Progenitor cell of endocrine pancreas (in vitro differentiated cells): Measurements from ENCODE around the gene TGFB2. TPM values are rescaled to one million over a fixed set of nuclear protein-coding genes. Genes with fewer than 3 reads are reported as not detected.

Source experiments
- DNase-seq: peaks from one replicate; pipeline ENCODE4 v3.0.0; 2021; ENCODE audit warnings: low spot score; ENCODE audit not compliant: unreplicated experiment
- H3K27ac Mint-ChIP-seq: 2 replicates; pipeline ENCODE4 v1.8.0; 2021; ENCODE audit warnings: mild to moderate bottlenecking, moderate library complexity, mixed read lengths
- H3K27me3 Mint-ChIP-seq: 2 replicates; pipeline ENCODE4 v1.8.0; 2021; ENCODE audit warnings: mixed read lengths
- H3K36me3 Mint-ChIP-seq: 2 replicates; pipeline ENCODE4 v1.8.0; 2022; ENCODE audit warnings: mixed read lengths; ENCODE audit not compliant: insufficient read depth
- H3K4me1 Mint-ChIP-seq: 2 replicates; pipeline ENCODE4 v1.8.0; 2021; ENCODE audit warnings: low read depth, mixed read lengths
- H3K4me3 Mint-ChIP-seq: 2 replicates; pipeline ENCODE4 v1.8.0; 2021; ENCODE audit warnings: low read depth, mild to moderate bottlenecking, moderate library complexity, mixed read lengths
- H3K9me3 Mint-ChIP-seq: 2 replicates; pipeline ENCODE4 v1.8.0; 2021; ENCODE audit warnings: low read depth, mixed read lengths
- total RNA-seq: library from RNA; stranded (reverse); gene quantifications from 2 replicates; pipeline ENCODE4 v1.2.1, GENCODE V29; 2021
- TF ChIP-seq, protein P1 (sequence below): fragments of 200-600 bp; sonication (generic); IDR thresholded peaks from one replicate; pipeline ENCODE4 v1.5.0; 2021; ENCODE audit warnings: antibody characterized with exemption, mild to moderate bottlenecking; ENCODE audit not compliant: unreplicated experiment

TGFB2 gene
- total RNA-seq, 1 donor from 2014 or later: 26.4 TPM

DNA sequence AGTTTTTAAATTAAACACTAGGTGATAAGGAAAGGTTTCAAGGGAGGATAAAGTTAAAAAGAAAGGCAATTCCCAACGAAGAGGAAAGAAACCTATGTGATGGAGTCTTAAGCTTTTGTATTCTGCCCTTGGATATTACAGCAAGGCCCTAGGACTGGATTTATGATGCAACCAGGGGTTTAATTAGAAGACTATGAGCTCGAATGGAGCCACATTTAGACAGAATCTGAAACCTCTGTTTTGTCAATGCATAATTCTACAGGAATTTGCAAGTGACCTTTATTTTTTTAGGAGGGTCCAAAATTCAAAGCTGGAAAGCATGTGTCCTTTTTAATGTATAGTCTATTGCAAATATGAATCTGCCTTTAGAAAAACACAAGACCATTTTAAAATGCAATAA, 37.9 kb downstream of the TGFB2 start:
- Mint-ChIP-seq H3K27me3 (no peaks in the 10 kb centered on the region), H3K4me1 (peaks cover 32% of the 10 kb centered on the region), H3K36me3 (peaks cover 9% of the 10 kb centered on the region), H3K4me3 (no peak overlapping the region), H3K27ac (peak overlapping the region; percentile 42), H3K9me3 (no peaks in the 10 kb centered on the region)
- TF ChIP-seq, protein P1, sequence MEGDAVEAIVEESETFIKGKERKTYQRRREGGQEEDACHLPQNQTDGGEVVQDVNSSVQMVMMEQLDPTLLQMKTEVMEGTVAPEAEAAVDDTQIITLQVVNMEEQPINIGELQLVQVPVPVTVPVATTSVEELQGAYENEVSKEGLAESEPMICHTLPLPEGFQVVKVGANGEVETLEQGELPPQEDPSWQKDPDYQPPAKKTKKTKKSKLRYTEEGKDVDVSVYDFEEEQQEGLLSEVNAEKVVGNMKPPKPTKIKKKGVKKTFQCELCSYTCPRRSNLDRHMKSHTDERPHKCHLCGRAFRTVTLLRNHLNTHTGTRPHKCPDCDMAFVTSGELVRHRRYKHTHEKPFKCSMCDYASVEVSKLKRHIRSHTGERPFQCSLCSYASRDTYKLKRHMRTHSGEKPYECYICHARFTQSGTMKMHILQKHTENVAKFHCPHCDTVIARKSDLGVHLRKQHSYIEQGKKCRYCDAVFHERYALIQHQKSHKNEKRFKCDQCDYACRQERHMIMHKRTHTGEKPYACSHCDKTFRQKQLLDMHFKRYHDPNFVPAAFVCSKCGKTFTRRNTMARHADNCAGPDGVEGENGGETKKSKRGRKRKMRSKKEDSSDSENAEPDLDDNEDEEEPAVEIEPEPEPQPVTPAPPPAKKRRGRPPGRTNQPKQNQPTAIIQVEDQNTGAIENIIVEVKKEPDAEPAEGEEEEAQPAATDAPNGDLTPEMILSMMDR: no peak
- no peak for DNase-seq

DNA sequence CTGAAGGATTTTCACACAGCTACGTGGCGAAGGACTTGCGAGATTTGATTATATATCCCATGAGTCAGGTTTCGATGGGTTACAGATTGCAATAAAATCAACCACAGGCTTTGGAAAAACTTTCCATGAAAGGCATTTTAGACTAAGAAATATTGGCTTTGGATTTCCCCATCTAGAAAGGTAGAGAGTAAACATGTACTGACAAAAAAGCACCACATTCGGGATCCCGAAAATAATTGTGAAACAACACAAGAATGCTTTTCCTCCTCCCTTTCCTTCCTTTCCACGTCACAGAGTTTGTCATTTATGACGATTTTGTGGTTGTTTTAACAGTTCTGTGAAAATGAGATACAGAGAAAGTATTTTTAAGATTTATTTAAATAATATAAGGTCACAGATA, 38.5 kb downstream of the TGFB2 start:
- H3K27me3 Mint-ChIP-seq: no peaks in the 10 kb centered on the region
- TF ChIP-seq, protein P1: no peak
- H3K36me3 Mint-ChIP-seq: peaks cover 8% of the 10 kb centered on the region
- H3K9me3 Mint-ChIP-seq: no peaks in the 10 kb centered on the region
- no peak for DNase-seq
- peak overlapping the region; percentile 42 for H3K27ac Mint-ChIP-seq
- H3K4me1 Mint-ChIP-seq: peaks cover 32% of the 10 kb centered on the region
- H3K4me3 Mint-ChIP-seq: no peak overlapping the region

DNA sequence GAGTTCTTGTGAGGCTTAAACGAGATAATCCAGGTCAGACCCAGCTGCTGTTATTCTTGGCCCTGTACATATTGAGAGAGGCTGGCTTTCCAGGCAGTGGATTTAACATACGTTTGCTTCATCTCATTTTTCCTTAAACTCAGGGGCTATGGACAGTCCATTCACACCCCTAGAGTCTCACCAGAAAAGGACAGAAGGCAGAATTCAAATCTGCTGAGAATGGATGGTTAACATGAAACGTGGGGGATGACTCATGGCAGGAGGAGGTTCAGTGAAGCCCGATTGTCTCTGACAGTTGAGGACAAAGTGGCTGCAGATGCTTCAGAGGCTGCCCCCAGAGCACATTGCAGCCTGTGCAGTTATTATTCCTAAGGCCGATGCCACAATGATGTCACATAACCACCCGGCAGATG, 39.5 kb downstream of the TGFB2 start:
- peaks cover 4% of the 10 kb centered on the region for H3K36me3 Mint-ChIP-seq
- H3K27me3 Mint-ChIP-seq: no peaks in the 10 kb centered on the region
- no peaks in the 10 kb centered on the region for H3K9me3 Mint-ChIP-seq
- DNase-seq: no peak
- H3K27ac Mint-ChIP-seq: peak overlapping the region; percentile 43
- H3K4me3 Mint-ChIP-seq: no peak overlapping the region
- TF ChIP-seq, protein P1: no peak
- H3K4me1 Mint-ChIP-seq: peaks cover 30% of the 10 kb centered on the region

DNA sequence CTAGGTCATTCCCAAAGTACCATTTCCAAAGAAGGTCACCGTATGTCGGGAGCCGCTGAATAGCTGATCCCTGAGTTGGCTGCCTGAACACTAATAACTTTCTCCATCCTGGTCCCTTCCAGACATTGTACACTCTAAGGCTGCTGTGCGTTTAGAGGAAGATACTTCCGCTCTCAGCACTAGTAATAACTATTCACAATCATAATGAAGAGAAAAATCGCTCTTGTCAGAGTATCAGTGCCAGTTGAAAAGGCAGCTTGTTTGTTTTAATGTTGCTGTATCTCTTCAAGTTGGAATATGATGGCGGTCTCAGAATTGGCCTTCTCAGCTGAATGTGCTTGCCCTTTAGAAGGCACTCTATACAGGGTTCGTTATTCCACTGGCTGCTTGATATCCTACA, 43.5 kb downstream of the TGFB2 start:
- peaks cover 15% of the 10 kb centered on the region for H3K4me1 Mint-ChIP-seq
- peaks cover 4% of the 10 kb centered on the region for H3K36me3 Mint-ChIP-seq
- no peak overlapping the region for H3K4me3 Mint-ChIP-seq
- H3K27ac Mint-ChIP-seq: no peak overlapping the region
- H3K9me3 Mint-ChIP-seq: no peaks in the 10 kb centered on the region
- no peak for DNase-seq
- no peaks in the 10 kb centered on the region for H3K27me3 Mint-ChIP-seq
- TF ChIP-seq, protein P1: no peak

DNA sequence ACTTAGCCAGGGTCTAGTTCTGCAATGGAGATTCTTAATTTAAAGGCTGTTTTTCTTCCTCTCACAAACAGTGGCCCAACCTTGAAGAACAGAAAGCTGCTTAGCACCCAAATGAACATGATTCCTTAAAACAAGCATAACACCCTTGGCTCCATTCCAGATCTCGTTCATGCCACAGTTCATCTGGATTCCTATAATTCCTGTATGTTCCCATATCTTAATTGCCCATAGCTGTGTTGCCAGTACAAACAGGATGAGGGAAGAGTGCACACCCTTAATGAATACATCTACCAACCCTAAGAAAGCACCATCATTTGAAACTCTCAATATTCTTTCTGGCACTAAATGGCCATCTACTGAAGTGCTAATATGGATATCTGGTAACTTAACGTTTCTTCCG, 45.5 kb downstream of the TGFB2 start:
- Mint-ChIP-seq H3K36me3 (peaks cover 4% of the 10 kb centered on the region), H3K4me1 (peaks cover 15% of the 10 kb centered on the region), H3K4me3 (no peak overlapping the region), H3K9me3 (no peaks in the 10 kb centered on the region), H3K27ac (no peak overlapping the region), H3K27me3 (no peaks in the 10 kb centered on the region)
- TF ChIP-seq, protein P1: no peak
- DNase-seq: no peak
